SK-N-SH (cell line): ENCODE measurements around the gene SLC8B1. TPM values are rescaled to one million over a fixed set of nuclear protein-coding genes. Genes with fewer than 3 reads are reported as not detected.

Source experiments
- CTCF ChIA-PET: fragments of 300-600, 350-600 bp; formaldehyde crosslinking; extraction: SDS; loops from one replicate; lab custom pipeline; 2021; lab: Yijun Ruan, JAX
- POLR2A ChIA-PET: fragments of 350-600 bp; sonication (Branson Sonifier 250); formaldehyde crosslinking; extraction: SDS; loops from one replicate; lab custom pipeline; 2020; ENCODE audit warnings: antibody characterized with exemption, inconsistent platforms; lab: Yijun Ruan, JAX
- DNase-seq: peaks from one replicate; pipeline ENCODE4 v3.0.0; 2012
- H2AFZ ChIP-seq: fragments of 200-600 bp; sonication (generic); 2 replicates; pipeline ENCODE4 v1.8.1; 2016; ENCODE audit warnings: antibody characterized with exemption, mild to moderate bottlenecking, low read depth
- H3F3A ChIP-seq: fragments of 200-600 bp; sonication (generic); replicated peaks from 2 replicates; pipeline ENCODE3; 2016; ENCODE audit warnings: antibody characterized with exemption, mild to moderate bottlenecking; ENCODE audit not compliant: insufficient read depth
- H3K27ac ChIP-seq, 2 experiments: fragments of 200-500 bp in 1 of 2; fragments of 200-600 bp in 1 of 2; sonication (Bioruptor generic) in 1 of 2; sonication (generic), shearing (Covaris generic) in 1 of 2; 2 replicates each; pipeline versions ENCODE4 v1.5.1 to v1.6.1; 2014 to 2016; ENCODE audit warnings: low read depth in 2 of 2, inconsistent platforms in 1 of 2, low read length in 1 of 2, mild to moderate bottlenecking in 1 of 2, mixed read lengths in 1 of 2
- H3K27me3 ChIP-seq: fragments of 200-600 bp; sonication (generic), shearing (Covaris generic); 2 replicates; pipeline ENCODE4 v1.6.1; 2016; ENCODE audit warnings: mixed run types; ENCODE audit not compliant: insufficient read depth
- H3K36me3 ChIP-seq, 2 experiments: fragments of 200-500 bp in 1 of 2; fragments of 200-600 bp in 1 of 2; sonication (Bioruptor generic) in 1 of 2; sonication (generic) in 1 of 2; replicated peaks in 1 of 2; 2 replicates each; pipeline versions ENCODE3 to v1.5.1; 2014 to 2016; ENCODE audit warnings: low read length in 1 of 2, mild to moderate bottlenecking in 1 of 2; ENCODE audit not compliant: insufficient read depth in 2 of 2, control insufficient read depth in 1 of 2
- H3K4me1 ChIP-seq, 2 experiments: fragments of 200-500 bp in 1 of 2; fragments of 200-600 bp in 1 of 2; sonication (Bioruptor generic) in 1 of 2; sonication (generic), shearing (Covaris generic) in 1 of 2; 2 replicates each; pipeline versions ENCODE4 v1.5.1 to v1.6.1; 2014 to 2016; ENCODE audit warnings: low read depth in 1 of 2, low read length in 1 of 2, mixed run types in 1 of 2; ENCODE audit not compliant: insufficient read depth in 2 of 2, control insufficient read depth in 1 of 2
- H3K4me2 ChIP-seq: fragments of 200-600 bp; sonication (generic), shearing (Covaris generic); 2 replicates; pipeline ENCODE4 v1.6.1; 2017; ENCODE audit warnings: mixed run types
- H3K4me3 ChIP-seq, 2 experiments: fragments of 200-500 bp in 1 of 2; fragments of 200-600 bp in 1 of 2; sonication (Bioruptor generic) in 1 of 2; sonication (generic), shearing (Covaris generic) in 1 of 2; 2 replicates each; pipeline versions ENCODE4 v1.5.1 to v1.8.1; 2014 to 2016; ENCODE audit warnings: low read depth in 2 of 2, inconsistent platforms in 1 of 2, low read length in 1 of 2, mild to moderate bottlenecking in 1 of 2, mixed read lengths in 1 of 2, moderate library complexity in 1 of 2
- H3K79me2 ChIP-seq: fragments of 200-600 bp; sonication (generic); 2 replicates; pipeline ENCODE4 v1.8.1; 2017; ENCODE audit warnings: mild to moderate bottlenecking; ENCODE audit not compliant: insufficient read depth
- H3K9ac ChIP-seq: fragments of 200-600 bp; sonication (generic); 2 replicates; pipeline ENCODE4 v1.6.1; 2017; ENCODE audit warnings: mixed run types
- H3K9me2 ChIP-seq: fragments of 200-600 bp; sonication (generic); 2 replicates; pipeline ENCODE4 v1.6.1; 2017; ENCODE audit warnings: mixed run types
- H3K9me3 ChIP-seq: fragments of 200-600 bp; sonication (generic); 2 replicates; pipeline ENCODE4 v1.6.1; 2017; ENCODE audit warnings: mixed run types, mild to moderate bottlenecking, moderate library complexity
- H4K20me1 ChIP-seq: fragments of 200-600 bp; sonication (generic); 2 replicates; pipeline ENCODE4 v1.6.1; 2017; ENCODE audit warnings: mild to moderate bottlenecking, mixed run types; ENCODE audit not compliant: insufficient read depth
- CHD2 ChIP-seq: fragments of 150-350 bp; IDR thresholded peaks from 2 replicates; pipeline ENCODE4 v1.6.1; 2018; ENCODE audit warnings: low read length; ENCODE audit not compliant: partially characterized antibody
- CTCF ChIP-seq: fragments of 200-600 bp; sonication (generic); IDR thresholded peaks from 2 replicates; pipeline ENCODE4 v1.6.1; 2017; ENCODE audit warnings: antibody characterized with exemption, mild to moderate bottlenecking, moderate library complexity
- ELF1 ChIP-seq: IDR thresholded peaks from 2 replicates; pipeline ENCODE4 v1.4.0; 2012
- EP300 ChIP-seq, 2 experiments: IDR thresholded peaks; 2 replicates each; pipeline versions ENCODE4 v1.4.0 to v1.6.1; 2012; ENCODE audit warnings: borderline replicate concordance in 1 of 2, low read depth in 1 of 2, low read length in 1 of 2
- FOSL2 ChIP-seq: IDR thresholded peaks from 2 replicates; pipeline ENCODE4 v1.4.0; 2012; ENCODE audit warnings: low read depth, mild to moderate bottlenecking, moderate library complexity, borderline replicate concordance
- FOXJ3 ChIP-seq: sonication (generic); formaldehyde crosslinking; IDR thresholded peaks from 2 replicates; pipeline ENCODE4 v1.5.1; 2020; ENCODE audit warnings: mild to moderate bottlenecking, missing genetic modification reagents
- GABPA ChIP-seq: IDR thresholded peaks from 2 replicates; pipeline ENCODE4 v1.4.0; 2012; ENCODE audit warnings: low read depth, mild to moderate bottlenecking
- MEF2A ChIP-seq: IDR thresholded peaks from 2 replicates; pipeline ENCODE4 v1.4.0; 2012; ENCODE audit warnings: low read depth, borderline replicate concordance
- MXI1 ChIP-seq: IDR thresholded peaks from 2 replicates; pipeline ENCODE4 v1.6.1; 2012; ENCODE audit warnings: mild to moderate bottlenecking, low read depth, low read length, improper control_type of control experiment
- NFIC ChIP-seq: IDR thresholded peaks from 2 replicates; pipeline ENCODE4 v1.4.0; 2012; ENCODE audit warnings: borderline replicate concordance
- NRF1 ChIP-seq: IDR thresholded peaks from 2 replicates; pipeline ENCODE4 v1.6.1; 2012; ENCODE audit warnings: low read depth, mild to moderate bottlenecking, low read length
- PBX3 ChIP-seq: IDR thresholded peaks from 2 replicates; pipeline ENCODE4; 2012
- RFX5 ChIP-seq: IDR thresholded peaks from 2 replicates; pipeline ENCODE4 v1.6.1; 2012; ENCODE audit warnings: mild to moderate bottlenecking, improper control_type of control experiment, low read length
- RXRA ChIP-seq: IDR thresholded peaks from 2 replicates; pipeline ENCODE4 v1.4.0; 2012; ENCODE audit warnings: low read depth, mild to moderate bottlenecking, borderline replicate concordance
- TCF12 ChIP-seq: IDR thresholded peaks from 2 replicates; pipeline ENCODE4 v1.4.0; 2012
- WGBS: methylation state at CpG from one replicate; pipeline ENCODE4 v1.1.6; 2017; ENCODE audit warnings: low lambda C conversion rate; 5-methylcytosine and 5-hydroxymethylcytosine counted together
- polyA plus RNA-seq, 3 experiments: library from polyadenylated mRNA; depleted of rRNA; stranded (reverse); fragments of >200 nt; gene quantifications; 2 replicates each; pipeline ENCODE4 v1.2.3, GENCODE V29; 2012
- TF ChIP-seq, protein P1 (sequence below): IDR thresholded peaks from 2 replicates; pipeline ENCODE4 v1.4.0; 2012; ENCODE audit warnings: low read depth
- TF ChIP-seq, protein P2 (sequence below): fragments of 150-350 bp; IDR thresholded peaks from 2 replicates; pipeline ENCODE4 v1.6.1; 2017; ENCODE audit warnings: antibody characterized with exemption, low read length, low read depth, borderline replicate concordance

The SLC8B1 gene
- polyA plus RNA-seq, 1 of the 3 experiments (the other 2 are of a cell fraction): 12.0 TPM

DNA sequence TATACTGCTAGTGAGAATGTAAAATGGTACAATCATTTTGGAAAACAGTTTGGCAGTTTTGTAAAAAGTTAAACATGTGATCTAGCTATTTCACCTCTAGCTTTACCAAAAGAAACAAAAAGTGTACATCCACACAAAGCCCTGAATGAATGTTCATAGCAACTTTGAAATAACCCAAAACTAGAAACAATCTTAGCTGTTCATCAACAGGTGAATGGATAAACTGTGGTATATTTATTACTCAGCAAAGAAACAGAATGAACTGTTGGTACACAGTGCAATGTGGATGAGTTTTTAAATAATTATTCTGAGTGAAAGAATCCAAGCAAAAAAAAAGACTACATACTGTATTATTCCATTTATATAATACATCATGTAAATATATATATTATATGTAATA, 77.3 kb downstream of the SLC8B1 start:
- no peaks in the 10 kb centered on the region for H3K79me2 ChIP-seq
- H3F3A ChIP-seq: no peaks in the 10 kb centered on the region
- no peaks in the 10 kb centered on the region for H3K27me3 ChIP-seq
- no peak overlapping the region for H2AFZ ChIP-seq
- TF ChIP-seq FOSL2 (no peak), MEF2A (no peak), FOXJ3 (no peak), ELF1 (no peak), RXRA (no peak), PBX3 (no peak), TCF12 (no peak), EP300 (IDR thresholded peaks at IDR 0.05; ENCODE audit: borderline replicate concordance in 1 of 2, low read depth in 1 of 2, low read length in 1 of 2) (no peak), RFX5 (no peak), CHD2 (no peak), NRF1 (no peak), NFIC (no peak), MXI1 (no peak), GABPA (no peak)
- TF ChIP-seq, protein P1, sequence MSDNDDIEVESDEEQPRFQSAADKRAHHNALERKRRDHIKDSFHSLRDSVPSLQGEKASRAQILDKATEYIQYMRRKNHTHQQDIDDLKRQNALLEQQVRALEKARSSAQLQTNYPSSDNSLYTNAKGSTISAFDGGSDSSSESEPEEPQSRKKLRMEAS: no peak
- DNase-seq: no peak
- no peaks in the 10 kb centered on the region for H3K9me2 ChIP-seq
- no peak overlapping the region for H3K4me2 ChIP-seq
- H3K36me3 ChIP-seq: peaks cover 0 to 5% of the 10 kb centered on the region in 2 experiments
- ChIA-PET POLR2A (no interaction called here), CTCF (interaction anchor here (0.7 kb wide), 2 partner anchors 36 to 581 kb away, joined by 3 read pairs; partner anchors contain the start of gene TPCN1)
- H3K4me3 ChIP-seq: no peak overlapping the region
- H4K20me1 ChIP-seq: no peaks in the 10 kb centered on the region
- H3K9me3 ChIP-seq: no peaks in the 10 kb centered on the region
- no peak overlapping the region for H3K27ac ChIP-seq
- H3K4me1 ChIP-seq: peaks cover 6 to 28% of the 10 kb centered on the region in 2 experiments; a peak in 2 of 4 replicates
- no peak overlapping the region for H3K9ac ChIP-seq

GRCh38 chr12:113254298-113254697, 80.6 kb downstream of the SLC8B1 start:
- H3K36me3 ChIP-seq: peaks cover 2 to 5% of the 10 kb centered on the region in 2 experiments
- H4K20me1 ChIP-seq: no peaks in the 10 kb centered on the region
- H3K4me1 ChIP-seq: peaks cover 0 to 12% of the 10 kb centered on the region in 2 experiments; a peak in 2 of 4 replicates
- H3K27ac ChIP-seq: no peak overlapping the region
- WGBS: 91% methylated on average over 4 of the region's 4 CpGs
- no peaks in the 10 kb centered on the region for H3K79me2 ChIP-seq
- no peaks in the 10 kb centered on the region for H3K9me3 ChIP-seq
- H3K27me3 ChIP-seq: no peaks in the 10 kb centered on the region
- no peak overlapping the region for H3K4me3 ChIP-seq
- H2AFZ ChIP-seq: no peak overlapping the region
- H3K4me2 ChIP-seq: no peak overlapping the region
- TF ChIP-seq, protein P2, sequence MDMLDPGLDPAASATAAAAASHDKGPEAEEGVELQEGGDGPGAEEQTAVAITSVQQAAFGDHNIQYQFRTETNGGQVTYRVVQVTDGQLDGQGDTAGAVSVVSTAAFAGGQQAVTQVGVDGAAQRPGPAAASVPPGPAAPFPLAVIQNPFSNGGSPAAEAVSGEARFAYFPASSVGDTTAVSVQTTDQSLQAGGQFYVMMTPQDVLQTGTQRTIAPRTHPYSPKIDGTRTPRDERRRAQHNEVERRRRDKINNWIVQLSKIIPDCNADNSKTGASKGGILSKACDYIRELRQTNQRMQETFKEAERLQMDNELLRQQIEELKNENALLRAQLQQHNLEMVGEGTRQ: no peak
- TF ChIP-seq CTCF: no peak
- TF ChIP-seq, protein P1: no peak
- no peak for DNase-seq
- no peaks in the 10 kb centered on the region for H3K9me2 ChIP-seq
- no peaks in the 10 kb centered on the region for H3F3A ChIP-seq
- CTCF ChIA-PET: interaction anchor here (0.9 kb wide), 1 partner anchor 9 kb away, joined by 3 read pairs; no protein-coding TSS in a partner anchor
- no peak overlapping the region for H3K9ac ChIP-seq
- POLR2A ChIA-PET: no interaction called here
